H1 (cell line): ENCODE results near the gene NAA16. TPM values are rescaled to one million over a fixed set of nuclear protein-coding genes. Genes with fewer than 3 reads are reported as not detected.

ENCODE experiments used
- CEBPB ChIP-seq: IDR thresholded peaks from 2 replicates; pipeline ENCODE4 v1.6.1; 2012; ENCODE audit warnings: low read depth, low read length
- POLR2A ChIP-seq, 2 experiments: IDR thresholded peaks; 1 replicate in 1 of 2; 2 replicates in 1 of 2; pipeline ENCODE4 v1.6.1; 2011; ENCODE audit warnings: low read depth in 2 of 2, low read length in 2 of 2, mild to moderate bottlenecking in 2 of 2; ENCODE audit errors: control extremely low read depth in 1 of 2
- RNF2 ChIP-seq: fragments of 200-900, 300-1000 bp; sonication (generic); IDR thresholded peaks from 2 replicates; pipeline ENCODE4 v1.7.1; 2016; ENCODE audit warnings: borderline replicate concordance, low read depth, mild to moderate bottlenecking, antibody characterized with exemption, low read length; ENCODE audit not compliant: poor library complexity, severe bottlenecking; ENCODE audit errors: missing control alignments
- SIRT6 ChIP-seq: IDR thresholded peaks from one replicate; pipeline ENCODE4 v1.7.1; 2012; ENCODE audit warnings: low read length, inconsistent platforms
- polyA plus RNA-seq, 7 experiments: library from polyadenylated mRNA; depleted of rRNA in 3 of 7; stranded (reverse) in 5 of 7; unstranded in 2 of 7; fragments of >200 nt in 5 of 7; fragments of 200-250 nt in 2 of 7; gene quantifications; 1 replicate in 5 of 7; 2 replicates in 1 of 7; 4 replicates in 1 of 7; pipeline versions ENCODE4 v1.2.1 to v1.2.3, GENCODE V29; 2011 to 2013; ENCODE audit warnings: missing spikeins in 2 of 7, mixed read lengths in 2 of 7
- total RNA-seq: library from RNA; stranded (reverse); fragmentation: NEBNext Ultra II Directional; extraction: Animal tissue kit (Norgen Biotek cat#: 25700); gene quantifications from 2 replicates; pipeline ENCODE4 v1.2.1, GENCODE V29; 2021

Gene NAA16
- total and polyA plus RNA-seq, 2 of the 8 experiments (the other 6 are each of a cell fraction or from before 2014, with no cell fraction given) = 11.4 to 40.0 TPM

DNA sequence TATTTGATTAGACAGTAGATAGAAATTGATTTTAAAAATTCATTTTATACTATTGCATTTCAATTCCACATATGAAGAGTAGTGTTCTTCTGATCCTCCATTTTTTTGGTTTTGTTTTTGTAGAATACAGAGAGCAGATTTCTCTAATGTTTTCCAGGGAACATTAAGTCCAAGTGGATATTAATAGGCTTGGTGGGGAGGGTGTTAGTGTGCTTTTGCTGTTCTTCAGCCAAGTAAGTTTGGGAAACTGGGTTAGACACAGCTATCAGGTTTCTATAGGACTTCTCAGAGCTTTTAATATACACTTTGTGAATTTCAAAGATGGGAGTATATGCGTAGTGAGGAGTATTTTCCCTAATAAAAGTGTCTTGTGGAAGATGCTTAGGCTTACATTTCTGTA, 21.8 kb downstream of the NAA16 start (continued):
- TF ChIP-seq RNF2 = no peak
- no peak for TF ChIP-seq CEBPB
- no peak for TF ChIP-seq SIRT6
- no peak for TF ChIP-seq POLR2A (IDR thresholded peaks at IDR 0.05; ENCODE audit: control extremely low read depth in 1 of 2, low read depth in 2 of 2, low read length in 2 of 2)
- TF ChIP-seq, all 59 proteins: peak for 0
